HL-60 (cell line): ENCODE results near the gene ANO3.

Source experiments
- DNase-seq, 2 experiments: peaks; one replicate each; pipeline ENCODE4 v3.0.0-alpha.2; 2010 to 2020; ENCODE audit warnings: low read depth in 1 of 2, low spot score in 1 of 2
- H3K27ac ChIP-seq: fragments of 250-450 bp; sonication (Bioruptor Pico); replicated peaks from 2 replicates; pipeline ENCODE4 v1.5.1; 2020; ENCODE audit warnings: mild to moderate bottlenecking, moderate library complexity
- H3K27me3 ChIP-seq: fragments of 250-450 bp; sonication (Bioruptor Pico); 2 replicates; pipeline ENCODE4 v1.5.1; 2021; ENCODE audit warnings: mild to moderate bottlenecking, moderate library complexity; ENCODE audit not compliant: insufficient read depth, poor library complexity, severe bottlenecking
- H3K4me3 ChIP-seq: replicated peaks from 2 replicates; pipeline ENCODE4 v1.5.1; 2011; ENCODE audit warnings: mild to moderate bottlenecking, control low read depth, low read length; ENCODE audit not compliant: insufficient read depth
- CTCF ChIP-seq: IDR thresholded peaks from one replicate; pipeline ENCODE4 v1.5.1; 2011; ENCODE audit warnings: low read length, control low read depth, inconsistent platforms; ENCODE audit not compliant: insufficient read depth
- GABPA ChIP-seq: IDR thresholded peaks from 2 replicates; pipeline ENCODE4 v1.6.1; 2012; ENCODE audit warnings: low read depth
- POLR2AphosphoS5 ChIP-seq: IDR thresholded peaks from 2 replicates; pipeline ENCODE4 v1.6.1; 2012; ENCODE audit warnings: low read depth
- REST ChIP-seq: IDR thresholded peaks from 2 replicates; pipeline ENCODE4 v1.6.1; 2012; ENCODE audit warnings: low read depth; ENCODE audit not compliant: insufficient replicate concordance
- SPI1 ChIP-seq: IDR thresholded peaks from 2 replicates; pipeline ENCODE4 v1.6.1; 2012; ENCODE audit warnings: low read depth, mild to moderate bottlenecking, borderline replicate concordance

Gene ANO3

GRCh38 chr11:26539517-26539916 lies 207.6 kb downstream of the ANO3 start:
- Histone ChIP-seq H3K27ac (no peak overlapping the region), H3K4me3 (no peak overlapping the region), H3K27me3 (no peaks in the 10 kb centered on the region)
- TF ChIP-seq POLR2AphosphoS5 (no peak), CTCF (no peak)
- DNase-seq, result no peak

GRCh38 chr11:26541870-26542269 lies 209.9 kb downstream of the ANO3 start:
- TF ChIP-seq GABPA, result no peak
- no peak for TF ChIP-seq CTCF
- TF ChIP-seq SPI1, result no peak
- TF ChIP-seq REST, result no peak
- no peak for TF ChIP-seq POLR2AphosphoS5
- no peak for DNase-seq
- Histone ChIP-seq H3K27me3 (no peaks in the 10 kb centered on the region), H3K27ac (no peak overlapping the region), H3K4me3 (no peak overlapping the region)

- no peak overlapping the region for H3K4me3 ChIP-seq
- no peak overlapping the region for H3K27ac ChIP-seq
- no peaks in the 10 kb centered on the region for H3K27me3 ChIP-seq
- no peak for DNase-seq
- TF ChIP-seq CTCF (no peak), GABPA (no peak), POLR2AphosphoS5 (no peak), SPI1 (no peak), REST (no peak)
Measured at GRCh38 chr11:26549176-26549575, 217.2 kb downstream of the ANO3 start.

GRCh38 chr11:26550022-26550421 lies 218.1 kb downstream of the ANO3 start:
- TF ChIP-seq SPI1, result no peak
- no peak for TF ChIP-seq CTCF
- TF ChIP-seq REST, result no peak
- no peak for TF ChIP-seq GABPA
- TF ChIP-seq POLR2AphosphoS5, result no peak
- no peak overlapping the region for H3K27ac ChIP-seq
- H3K27me3 ChIP-seq, result no peaks in the 10 kb centered on the region
- no peak for DNase-seq
- no peak overlapping the region for H3K4me3 ChIP-seq
